NB4 (cell line): Measurements from ENCODE around the gene ATP6V1G1.
"Not testable (repeated sequence)": the region's sequence is repeated elsewhere in the genome, so short reads cannot be mapped to it uniquely, and the experiment has no call there.

Source experiments
- DNase-seq: peaks from one replicate; pipeline ENCODE4 v3.0.0; 2010; ENCODE audit warnings: low read depth
- H3K4me3 ChIP-seq: one replicate; pipeline ENCODE4 v1.5.1; 2011; ENCODE audit warnings: mild to moderate bottlenecking, low read depth, low read length, moderate library complexity
- MYC ChIP-seq: IDR thresholded peaks from 2 replicates; pipeline ENCODE4 v1.6.1; 2011; ENCODE audit warnings: low read depth, low read length
- POLR2A ChIP-seq: IDR thresholded peaks from 2 replicates; pipeline ENCODE4 v1.6.1; 2011; ENCODE audit warnings: mild to moderate bottlenecking; ENCODE audit not compliant: insufficient read length; ENCODE audit errors: extremely low read depth
- TF ChIP-seq, protein P1 (sequence below): IDR thresholded peaks from one replicate; pipeline ENCODE4 v1.5.1; 2012; ENCODE audit warnings: low read depth, low read length
- TF ChIP-seq, protein P2 (sequence below): IDR thresholded peaks from 2 replicates; pipeline ENCODE4 v1.6.1; 2011; ENCODE audit warnings: low read depth, low read length

ATP6V1G1 gene

DNA sequence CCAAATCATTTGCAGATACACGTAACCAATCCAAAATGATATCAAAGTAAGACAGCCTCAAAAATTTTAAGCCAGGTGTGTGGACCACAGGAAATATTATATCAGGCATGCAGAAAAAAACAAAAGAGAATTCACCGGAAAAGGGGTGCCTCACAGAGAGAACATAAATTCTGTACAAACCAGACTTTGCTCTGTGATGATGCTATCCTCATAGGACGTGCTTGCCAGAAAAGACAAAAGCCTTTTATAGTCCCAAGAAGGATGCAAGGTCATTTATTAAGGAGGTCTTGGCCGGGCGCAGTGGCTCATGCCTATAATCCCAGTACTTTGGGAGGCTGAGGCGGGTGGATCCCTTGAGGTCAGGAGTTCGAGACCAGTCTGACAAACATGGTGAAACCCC lies 16.8 kb upstream of the ATP6V1G1 start:
- DNase-seq, result no peak
- TF ChIP-seq, protein P1, sequence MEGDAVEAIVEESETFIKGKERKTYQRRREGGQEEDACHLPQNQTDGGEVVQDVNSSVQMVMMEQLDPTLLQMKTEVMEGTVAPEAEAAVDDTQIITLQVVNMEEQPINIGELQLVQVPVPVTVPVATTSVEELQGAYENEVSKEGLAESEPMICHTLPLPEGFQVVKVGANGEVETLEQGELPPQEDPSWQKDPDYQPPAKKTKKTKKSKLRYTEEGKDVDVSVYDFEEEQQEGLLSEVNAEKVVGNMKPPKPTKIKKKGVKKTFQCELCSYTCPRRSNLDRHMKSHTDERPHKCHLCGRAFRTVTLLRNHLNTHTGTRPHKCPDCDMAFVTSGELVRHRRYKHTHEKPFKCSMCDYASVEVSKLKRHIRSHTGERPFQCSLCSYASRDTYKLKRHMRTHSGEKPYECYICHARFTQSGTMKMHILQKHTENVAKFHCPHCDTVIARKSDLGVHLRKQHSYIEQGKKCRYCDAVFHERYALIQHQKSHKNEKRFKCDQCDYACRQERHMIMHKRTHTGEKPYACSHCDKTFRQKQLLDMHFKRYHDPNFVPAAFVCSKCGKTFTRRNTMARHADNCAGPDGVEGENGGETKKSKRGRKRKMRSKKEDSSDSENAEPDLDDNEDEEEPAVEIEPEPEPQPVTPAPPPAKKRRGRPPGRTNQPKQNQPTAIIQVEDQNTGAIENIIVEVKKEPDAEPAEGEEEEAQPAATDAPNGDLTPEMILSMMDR, result no peak
- no peak for TF ChIP-seq MYC
- TF ChIP-seq, protein P2, sequence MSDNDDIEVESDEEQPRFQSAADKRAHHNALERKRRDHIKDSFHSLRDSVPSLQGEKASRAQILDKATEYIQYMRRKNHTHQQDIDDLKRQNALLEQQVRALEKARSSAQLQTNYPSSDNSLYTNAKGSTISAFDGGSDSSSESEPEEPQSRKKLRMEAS, result no peak
- no peak for TF ChIP-seq POLR2A
- H3K4me3 ChIP-seq, result no peak overlapping the region

DNA sequence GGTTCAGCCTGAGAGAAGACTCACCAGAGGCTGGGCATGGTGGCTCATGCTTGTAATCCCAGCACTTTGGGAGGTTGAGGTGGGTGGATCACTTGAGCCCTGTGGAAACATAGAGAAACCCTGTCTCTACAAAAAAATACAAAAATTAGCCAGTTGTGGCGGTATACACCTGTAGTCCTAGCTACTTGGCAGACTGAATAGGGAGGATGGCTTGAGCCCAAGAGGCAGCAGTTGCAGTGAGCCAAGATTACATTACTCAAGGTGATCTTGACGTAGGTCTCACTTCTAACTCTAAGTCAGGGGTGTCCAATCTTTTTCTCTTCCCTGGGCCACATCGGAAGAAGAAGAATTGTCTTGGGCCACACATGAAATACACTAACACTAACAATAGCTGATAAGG lies 16.2 kb upstream of the ATP6V1G1 start:
- TF ChIP-seq MYC, result no peak
- no peak for TF ChIP-seq POLR2A
- TF ChIP-seq, protein P2, result no peak
- TF ChIP-seq, protein P1, result no peak
- DNase-seq, result no peak
- H3K4me3 ChIP-seq, result no peak overlapping the region

DNA sequence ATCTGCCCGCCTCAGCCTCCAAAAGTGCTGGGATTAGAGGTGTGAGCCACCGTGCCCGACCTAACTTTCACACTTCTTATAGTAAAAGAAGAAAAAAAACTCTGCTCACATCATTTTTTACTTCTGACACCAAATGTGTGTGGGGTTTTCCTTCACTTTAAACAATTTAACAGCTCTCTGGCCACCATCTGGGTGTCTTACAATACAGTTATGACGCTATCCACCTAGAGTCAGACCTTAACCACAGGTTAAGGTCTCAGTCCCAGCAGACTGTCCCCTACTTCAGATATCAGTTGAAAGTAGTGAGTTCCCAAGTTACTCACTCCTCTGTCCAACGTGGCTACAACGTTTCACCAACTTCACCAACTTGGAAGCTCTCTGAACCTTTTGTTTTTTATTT lies 15.4 kb upstream of the ATP6V1G1 start:
- DNase-seq, result no peak
- no peak overlapping the region for H3K4me3 ChIP-seq
- TF ChIP-seq POLR2A (no peak), MYC (no peak)
- TF ChIP-seq, protein P1, result no peak
- TF ChIP-seq, protein P2, result no peak

DNA sequence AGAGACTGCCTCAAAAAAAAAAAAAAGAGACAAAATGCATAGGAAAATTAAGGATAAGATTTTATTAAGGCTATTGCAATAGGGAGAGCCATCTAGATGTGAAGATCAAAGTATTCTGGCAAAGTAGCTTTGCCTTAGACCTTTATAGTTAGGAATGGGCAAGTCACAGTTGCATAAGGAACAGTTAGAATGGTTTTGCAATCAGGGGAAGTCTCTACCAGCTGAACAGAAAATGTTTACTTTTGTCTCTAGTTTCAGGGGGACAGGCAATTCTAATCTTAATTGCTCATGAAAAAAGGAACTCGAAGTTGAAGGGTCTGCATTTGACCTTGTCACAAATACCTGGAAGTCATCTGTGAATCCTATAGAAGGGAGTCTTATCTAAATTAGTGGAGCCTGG lies 13.1 kb upstream of the ATP6V1G1 start:
- H3K4me3 ChIP-seq, result no peak overlapping the region
- TF ChIP-seq, protein P1, result no peak
- TF ChIP-seq MYC (no peak), POLR2A (no peak)
- TF ChIP-seq, protein P2, result no peak
- peak; percentile 62 for DNase-seq

DNA sequence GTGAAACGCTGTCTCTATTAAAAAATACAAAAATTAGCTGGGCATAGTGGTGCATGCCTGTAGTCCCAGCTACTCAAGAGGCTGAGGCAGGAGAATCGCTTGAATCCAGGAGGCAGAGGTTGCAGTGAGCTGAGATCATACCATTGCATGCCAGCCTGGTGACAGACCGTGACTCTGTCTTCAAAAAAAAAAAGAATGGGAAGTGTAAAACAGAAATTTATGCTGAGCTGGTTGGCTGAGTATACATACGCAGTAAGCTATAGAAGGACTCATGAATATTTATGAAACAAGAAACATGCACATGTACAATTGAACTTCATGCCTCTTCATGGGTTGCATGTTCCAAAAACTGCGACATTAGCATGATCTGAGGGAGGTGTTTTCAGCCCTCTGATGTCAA lies 10.8 kb upstream of the ATP6V1G1 start:
- not testable (repeated sequence) for DNase-seq, H3K4me3 ChIP-seq

DNA sequence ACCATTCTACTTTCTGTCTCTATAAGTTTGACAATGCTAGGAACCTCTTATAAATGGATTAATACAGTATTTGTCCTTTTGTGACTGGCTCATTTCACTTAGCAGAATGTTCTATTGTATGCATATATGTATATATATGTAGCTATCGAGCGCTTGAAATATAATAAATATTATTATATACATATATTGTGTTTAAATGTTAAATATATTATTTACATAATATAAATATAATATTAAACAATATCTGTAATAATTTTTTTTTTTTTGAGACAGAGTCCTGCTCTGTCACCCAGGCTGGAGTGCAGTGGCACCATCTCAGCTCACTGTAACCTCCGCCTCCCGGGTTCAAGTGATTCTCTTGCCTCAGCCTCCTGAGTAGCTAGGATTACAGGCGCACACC lies 9.4 kb upstream of the ATP6V1G1 start:
- not testable (repeated sequence) for H3K4me3 ChIP-seq, DNase-seq

DNA sequence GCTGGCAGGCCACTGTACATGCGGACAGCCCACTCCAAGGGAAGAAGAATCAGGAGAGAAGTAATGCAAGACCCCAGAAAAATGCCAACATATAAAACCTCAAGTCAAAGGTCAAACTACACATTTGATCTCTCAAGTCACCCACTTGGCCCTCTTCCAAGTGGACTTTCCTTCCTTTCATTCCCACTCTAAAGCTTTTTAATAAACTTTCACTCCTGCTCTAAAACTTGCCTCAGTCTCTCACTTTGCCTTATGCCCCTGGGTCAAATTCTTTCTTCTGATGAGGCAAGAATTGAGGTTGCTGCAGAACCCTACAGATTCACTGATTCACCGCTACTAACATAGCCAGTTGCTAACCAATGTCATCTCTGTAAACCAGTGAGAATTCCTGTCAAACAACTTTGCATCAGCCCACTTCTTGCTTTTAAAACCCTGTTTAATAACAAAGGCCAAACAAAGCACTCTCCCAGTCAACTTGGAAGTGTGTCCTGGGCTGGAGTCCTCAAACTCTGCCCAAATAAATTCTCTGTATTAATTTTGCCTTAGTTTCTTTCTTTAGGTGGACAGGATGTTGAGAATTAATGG lies 6.9 kb upstream of the ATP6V1G1 start:
- no peak overlapping the region for H3K4me3 ChIP-seq
- TF ChIP-seq, protein P1, result no peak
- TF ChIP-seq POLR2A, result no peak
- TF ChIP-seq, protein P2, result no peak
- no peak for TF ChIP-seq MYC
- no peak for DNase-seq
